ENCODE data around the gene PARD3. TPM values are rescaled to one million over a fixed set of nuclear protein-coding genes. Genes with fewer than 3 reads are reported as not detected.

Gene PARD3
- total RNA-seq, 2 donors from 2014 or later, result 36.1 to 48.5 TPM

GRCh38 chr10:34825414-34825813 lies 10.3 kb upstream of the PARD3 start:
- no peak for ATAC-seq
- Histone ChIP-seq H3K27ac (no peak overlapping the region), H3K4me3 (no peak overlapping the region), H3K27me3 (no peaks in the 10 kb centered on the region), H3K4me1 (no peaks in the 10 kb centered on the region), H3K36me3 (replicated peaks in 1 of 2; ENCODE audit: insufficient read depth in 1 of 2, low read depth in 2 of 2) (no peaks in the 10 kb centered on the region), H3K9me3 (no peaks in the 10 kb centered on the region)
- intact Hi-C loops (cut with DNase I), result no loop called here
- TF ChIP-seq, protein P1, sequence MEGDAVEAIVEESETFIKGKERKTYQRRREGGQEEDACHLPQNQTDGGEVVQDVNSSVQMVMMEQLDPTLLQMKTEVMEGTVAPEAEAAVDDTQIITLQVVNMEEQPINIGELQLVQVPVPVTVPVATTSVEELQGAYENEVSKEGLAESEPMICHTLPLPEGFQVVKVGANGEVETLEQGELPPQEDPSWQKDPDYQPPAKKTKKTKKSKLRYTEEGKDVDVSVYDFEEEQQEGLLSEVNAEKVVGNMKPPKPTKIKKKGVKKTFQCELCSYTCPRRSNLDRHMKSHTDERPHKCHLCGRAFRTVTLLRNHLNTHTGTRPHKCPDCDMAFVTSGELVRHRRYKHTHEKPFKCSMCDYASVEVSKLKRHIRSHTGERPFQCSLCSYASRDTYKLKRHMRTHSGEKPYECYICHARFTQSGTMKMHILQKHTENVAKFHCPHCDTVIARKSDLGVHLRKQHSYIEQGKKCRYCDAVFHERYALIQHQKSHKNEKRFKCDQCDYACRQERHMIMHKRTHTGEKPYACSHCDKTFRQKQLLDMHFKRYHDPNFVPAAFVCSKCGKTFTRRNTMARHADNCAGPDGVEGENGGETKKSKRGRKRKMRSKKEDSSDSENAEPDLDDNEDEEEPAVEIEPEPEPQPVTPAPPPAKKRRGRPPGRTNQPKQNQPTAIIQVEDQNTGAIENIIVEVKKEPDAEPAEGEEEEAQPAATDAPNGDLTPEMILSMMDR (IDR thresholded peaks at IDR 0.05), result no peak
- no peak for TF ChIP-seq POLR2A (IDR thresholded peaks at IDR 0.05)
- no peak for DNase-seq
- 83 to 90% methylated on average over 2 of the region's 2 CpGs for WGBS, 2 donors

DNA sequence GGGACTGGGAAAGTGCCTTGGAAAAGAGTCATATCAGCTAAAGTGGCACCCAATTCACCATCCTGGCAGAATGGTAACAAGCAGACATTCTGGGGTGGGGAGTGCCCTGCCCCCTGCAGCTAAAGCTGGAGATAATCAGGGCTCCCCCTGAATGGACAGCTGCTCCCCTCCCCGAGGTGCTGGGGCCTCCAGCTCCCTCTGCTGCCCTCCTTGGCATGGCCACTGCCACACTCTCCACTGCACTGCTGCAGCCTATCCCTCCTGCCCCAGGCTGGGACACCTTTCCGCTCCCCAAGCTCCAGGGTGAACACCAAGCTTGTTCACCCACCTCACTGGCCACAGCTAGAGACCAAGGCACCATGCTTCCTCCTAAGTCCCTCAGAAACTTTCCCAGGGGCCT lies 9.8 kb upstream of the PARD3 start:
- no peaks in the 10 kb centered on the region for H3K9me3 ChIP-seq
- no peaks in the 10 kb centered on the region for H3K27me3 ChIP-seq
- no peak overlapping the region for H3K27ac ChIP-seq
- TF ChIP-seq, protein P1 (IDR thresholded peaks at IDR 0.05), result peak in 5 of 7 experiments; percentile 12 to 49 (median 35)
- TF ChIP-seq POLR2A (IDR thresholded peaks at IDR 0.05), result no peak
- DNase-seq (peak in 2 of 4 donors; percentile 19 to 43), ATAC-seq (no peak)
- intact Hi-C loops (cut with DNase I), result no loop called here
- no peaks in the 10 kb centered on the region for H3K36me3 ChIP-seq (replicated peaks in 1 of 2; ENCODE audit: insufficient read depth in 1 of 2, low read depth in 2 of 2)
- no peak overlapping the region for H3K4me3 ChIP-seq
- WGBS, 2 donors, result 38 to 67% methylated on average over 1 to 2 of the region's 2 CpGs
- H3K4me1 ChIP-seq, result no peaks in the 10 kb centered on the region

- ATAC-seq, result no peak
- no peak overlapping the region for H3K27ac ChIP-seq
- no peaks in the 10 kb centered on the region for H3K36me3 ChIP-seq (replicated peaks in 1 of 2; ENCODE audit: insufficient read depth in 1 of 2, low read depth in 2 of 2)
- DNase-seq, result no peak
- H3K9me3 ChIP-seq, result no peaks in the 10 kb centered on the region
- intact Hi-C loops (cut with DNase I), result no loop called here
- H3K4me1 ChIP-seq, result no peaks in the 10 kb centered on the region
- H3K4me3 ChIP-seq, result no peak overlapping the region
- H3K27me3 ChIP-seq, result no peaks in the 10 kb centered on the region
- no peak for TF ChIP-seq POLR2A (IDR thresholded peaks at IDR 0.05)
- TF ChIP-seq, protein P1 (IDR thresholded peaks at IDR 0.05), result no peak
- 93 to 96% methylated on average over 5 to 6 of the region's 6 CpGs for WGBS, 2 donors
These were observed 6.8 kb upstream of the PARD3 start for GRCh38 chr10:34821587-34822585.

- intact Hi-C loops (cut with DNase I), result no loop called here
- TF ChIP-seq POLR2A (IDR thresholded peaks at IDR 0.05), result no peak
- TF ChIP-seq, protein P1 (IDR thresholded peaks at IDR 0.05), result no peak
- DNase-seq, result no peak
- ATAC-seq, result no peak
- no peak overlapping the region for H3K4me3 ChIP-seq
- H3K9me3 ChIP-seq, result no peaks in the 10 kb centered on the region
- no peaks in the 10 kb centered on the region for H3K27me3 ChIP-seq
- no peaks in the 10 kb centered on the region for H3K36me3 ChIP-seq (replicated peaks in 1 of 2; ENCODE audit: insufficient read depth in 1 of 2, low read depth in 2 of 2)
- no peak overlapping the region for H3K27ac ChIP-seq
- 76 to 87% methylated on average over 3 of the region's 3 CpGs for WGBS, 2 donors
- H3K4me1 ChIP-seq, result peaks cover 23% of the 10 kb centered on the region
These were observed 2.5 kb upstream of the PARD3 start for GRCh38 chr10:34817586-34817985.
